Measurements from ENCODE around the gene LYPLAL1.

DNA sequence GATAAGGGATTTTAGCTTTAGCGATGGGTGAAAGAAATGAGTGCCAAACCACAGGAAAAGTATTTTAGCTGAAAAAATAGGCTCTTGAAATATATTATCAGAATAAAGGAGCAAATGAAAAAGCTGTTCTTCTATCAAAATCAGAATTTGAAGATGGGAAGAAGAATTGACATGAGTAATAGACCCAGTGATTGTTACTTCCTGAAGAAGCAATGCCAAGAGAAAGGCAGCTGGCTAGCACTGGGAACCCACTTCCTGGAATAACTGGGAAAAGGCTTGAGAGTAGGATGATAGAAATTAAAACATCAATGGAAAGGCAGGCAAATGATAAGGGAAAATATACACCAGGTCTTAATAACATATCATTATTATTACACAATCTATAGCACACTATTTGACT lies 29.9 kb upstream of the LYPLAL1 start:
- TF ChIP-seq, protein P1, sequence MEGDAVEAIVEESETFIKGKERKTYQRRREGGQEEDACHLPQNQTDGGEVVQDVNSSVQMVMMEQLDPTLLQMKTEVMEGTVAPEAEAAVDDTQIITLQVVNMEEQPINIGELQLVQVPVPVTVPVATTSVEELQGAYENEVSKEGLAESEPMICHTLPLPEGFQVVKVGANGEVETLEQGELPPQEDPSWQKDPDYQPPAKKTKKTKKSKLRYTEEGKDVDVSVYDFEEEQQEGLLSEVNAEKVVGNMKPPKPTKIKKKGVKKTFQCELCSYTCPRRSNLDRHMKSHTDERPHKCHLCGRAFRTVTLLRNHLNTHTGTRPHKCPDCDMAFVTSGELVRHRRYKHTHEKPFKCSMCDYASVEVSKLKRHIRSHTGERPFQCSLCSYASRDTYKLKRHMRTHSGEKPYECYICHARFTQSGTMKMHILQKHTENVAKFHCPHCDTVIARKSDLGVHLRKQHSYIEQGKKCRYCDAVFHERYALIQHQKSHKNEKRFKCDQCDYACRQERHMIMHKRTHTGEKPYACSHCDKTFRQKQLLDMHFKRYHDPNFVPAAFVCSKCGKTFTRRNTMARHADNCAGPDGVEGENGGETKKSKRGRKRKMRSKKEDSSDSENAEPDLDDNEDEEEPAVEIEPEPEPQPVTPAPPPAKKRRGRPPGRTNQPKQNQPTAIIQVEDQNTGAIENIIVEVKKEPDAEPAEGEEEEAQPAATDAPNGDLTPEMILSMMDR (IDR thresholded peaks at IDR 0.05; ENCODE audit: low read depth, low read length, poor library complexity, severe bottlenecking) = no peak
- TF ChIP-seq EZH2phosphoT487 (IDR thresholded peaks at IDR 0.05; ENCODE audit: borderline replicate concordance, low read length) = no peak
